T-helper 1 cell treated with Interleukin-12 subunit alpha and Interleukin-12 subunit beta and Interleukin-4 antibody, amounts not matched to agents 30 ng/mL and 1 ng/mL, for 36 hours (primary cell): ENCODE measurements around the gene PSPN. TPM values are rescaled to one million over a fixed set of nuclear protein-coding genes. Genes with fewer than 3 reads are reported as not detected.

Experiments used
- intact Hi-C: fragments of 100-400 bp; cut with micrococcal nuclease; formaldehyde crosslinking; loops from one replicate; pipeline ENCODE4 v1.15.1; 2024
- total RNA-seq: library from RNA; stranded (reverse); gene quantifications from 2 replicates; pipeline ENCODE4 v1.2.3, GENCODE V29; 2022

Gene PSPN
- 1.8 and 1.9 TPM in 2 replicates for total RNA-seq

GRCh38 chr19:6375411-6376010 is at the start of gene PSPN:
PSPN (minus strand) TSS chr19:6375933; CDS start chr19:6375849, 84 bp downstream.
- intact Hi-C loops, result no loop called here

DNA sequence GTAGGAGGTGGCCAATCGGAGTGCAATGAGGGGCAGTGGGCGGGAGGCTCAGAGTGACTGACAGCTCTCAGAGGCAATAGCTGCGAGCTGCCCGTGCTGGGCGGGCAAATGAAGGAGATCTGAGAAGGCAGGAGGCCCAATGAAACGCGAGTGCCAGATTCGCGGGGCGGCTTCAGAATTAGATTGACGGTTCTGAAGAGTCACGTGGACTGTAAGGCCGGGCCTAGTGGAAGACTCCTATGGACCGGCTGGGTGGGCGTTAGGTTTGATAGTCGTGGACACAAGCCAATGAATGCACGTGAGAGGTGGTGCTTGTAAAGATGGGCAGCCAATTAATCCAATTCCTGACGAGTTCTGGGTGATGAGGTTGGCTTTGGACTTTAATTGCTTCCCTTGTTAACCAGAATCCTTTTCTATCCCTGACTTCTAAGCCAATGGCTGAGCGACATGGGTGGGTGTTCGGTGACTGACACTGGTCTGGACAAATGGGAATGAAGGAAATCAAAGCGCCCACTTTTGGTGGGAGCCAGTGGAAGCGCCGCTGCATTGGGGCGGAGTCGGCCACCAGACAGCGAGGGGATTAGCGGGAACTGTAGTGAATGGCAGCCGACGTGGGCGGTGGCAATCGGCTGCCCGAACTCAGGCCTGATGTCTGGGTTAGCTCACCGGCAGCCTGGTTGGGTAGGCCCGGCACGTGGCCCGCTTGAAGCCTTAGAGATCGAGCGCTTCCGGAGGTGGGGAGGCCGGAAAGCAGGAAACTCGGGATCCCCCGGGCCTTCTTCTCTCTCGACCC is 49.4 kb upstream of the PSPN start:
- intact Hi-C loops, result loop anchor here (1.0 to 5.0 kb wide), 15 partner anchors 32 to 1953 kb away; partner anchors contain the start of genes CLPP, DENND1C, GPR108 and GTF2F1

GRCh38 chr19:6424195-6424938 is 48.6 kb upstream of the PSPN start, which contains the start of gene KHSRP:
KHSRP (minus strand) TSS chr19:6424811; CDS start chr19:6424701, 110 bp downstream.
- intact Hi-C loops, result loop anchor here (1.0 kb wide), 1 partner anchor 144 kb away; no protein-coding TSS in a partner anchor

- intact Hi-C loops, result loop anchor here (1.0 kb wide), 1 partner anchor 143 kb away; no protein-coding TSS in a partner anchor
Observed at GRCh38 chr19:6423499-6424194, 47.9 kb upstream of the PSPN start.

GRCh38 chr19:6421075-6422014 is 45.6 kb upstream of the PSPN start:
- intact Hi-C loops, result no loop called here

GRCh38 chr19:6418562-6418932 is 42.8 kb upstream of the PSPN start:
- intact Hi-C loops, result no loop called here

DNA sequence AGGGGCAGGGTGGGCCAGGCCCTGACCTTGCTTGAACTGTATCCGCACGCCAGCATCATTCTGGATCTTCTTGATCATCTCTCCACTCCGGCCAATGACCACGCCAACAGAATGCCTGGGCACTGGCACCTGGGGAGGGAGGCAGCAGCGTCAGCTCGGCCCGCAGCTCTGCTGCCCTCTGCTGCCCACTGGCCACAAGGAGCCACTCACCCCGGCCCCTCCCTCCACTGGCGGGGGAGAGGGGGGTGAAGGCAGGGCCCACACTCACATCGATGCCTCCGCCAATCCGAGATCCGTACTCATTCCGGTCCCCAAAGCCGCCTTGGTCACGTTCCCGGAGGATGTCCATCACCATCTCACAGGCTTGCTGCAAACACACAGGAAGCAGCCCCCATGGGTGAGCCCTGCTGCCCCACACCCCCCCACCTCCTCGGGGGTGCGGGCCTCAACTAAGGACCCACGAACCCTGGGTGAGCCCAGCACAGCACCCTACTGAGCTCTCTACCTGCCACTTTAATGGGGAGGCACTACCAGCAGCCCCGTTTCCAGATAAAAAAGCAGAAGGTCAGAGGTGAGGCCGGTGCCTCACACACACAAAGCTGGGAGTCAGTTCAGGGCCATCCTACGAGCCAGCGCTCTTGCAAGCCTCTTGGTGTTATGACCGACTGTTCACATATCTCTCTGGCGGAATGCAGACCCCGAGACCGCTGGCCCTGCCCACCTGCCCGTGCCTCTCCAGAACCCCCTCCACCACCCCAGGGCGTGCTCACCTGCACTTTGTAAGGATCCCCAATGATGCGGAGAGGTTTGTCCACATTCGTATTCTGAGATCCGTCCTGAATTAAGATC is 42.2 kb upstream of the PSPN start:
- intact Hi-C loops, result no loop called here

DNA sequence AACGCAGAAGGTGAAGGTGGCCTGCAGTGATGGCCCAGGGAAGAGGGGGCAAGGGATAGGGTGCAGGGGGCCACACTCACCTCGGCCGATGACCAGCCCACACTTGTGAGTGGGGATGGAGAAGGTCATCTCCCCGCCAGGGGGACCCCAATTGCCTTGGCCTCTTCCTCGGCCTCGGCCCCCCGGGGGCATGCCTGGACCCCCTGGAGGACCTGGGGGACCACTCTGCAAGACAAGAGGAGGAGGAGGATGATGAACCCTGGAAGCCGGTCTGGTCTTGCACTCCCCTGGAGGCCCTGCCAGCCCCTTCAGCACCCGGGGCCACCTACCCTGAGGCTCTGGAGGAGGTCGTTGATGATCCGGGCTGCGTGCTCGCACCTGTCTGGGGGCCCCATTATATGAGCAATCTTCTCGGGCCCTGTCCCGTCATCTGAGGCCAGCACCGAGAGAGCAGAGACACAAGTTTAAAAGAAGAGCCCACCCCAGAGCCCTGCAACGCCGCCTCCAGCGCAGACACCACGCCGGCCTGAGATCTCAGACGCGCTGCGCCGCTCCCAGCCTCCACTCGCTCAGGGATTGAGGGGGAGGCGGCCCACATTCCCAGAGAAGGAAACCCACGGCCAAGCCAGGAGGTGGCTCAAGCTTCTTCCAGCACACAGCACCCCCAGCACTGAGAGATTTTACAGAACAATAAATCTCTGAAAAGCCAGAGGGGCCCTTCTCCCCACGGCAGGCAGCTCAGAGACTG is 41.1 kb upstream of the PSPN start:
- intact Hi-C loops, result no loop called here

DNA sequence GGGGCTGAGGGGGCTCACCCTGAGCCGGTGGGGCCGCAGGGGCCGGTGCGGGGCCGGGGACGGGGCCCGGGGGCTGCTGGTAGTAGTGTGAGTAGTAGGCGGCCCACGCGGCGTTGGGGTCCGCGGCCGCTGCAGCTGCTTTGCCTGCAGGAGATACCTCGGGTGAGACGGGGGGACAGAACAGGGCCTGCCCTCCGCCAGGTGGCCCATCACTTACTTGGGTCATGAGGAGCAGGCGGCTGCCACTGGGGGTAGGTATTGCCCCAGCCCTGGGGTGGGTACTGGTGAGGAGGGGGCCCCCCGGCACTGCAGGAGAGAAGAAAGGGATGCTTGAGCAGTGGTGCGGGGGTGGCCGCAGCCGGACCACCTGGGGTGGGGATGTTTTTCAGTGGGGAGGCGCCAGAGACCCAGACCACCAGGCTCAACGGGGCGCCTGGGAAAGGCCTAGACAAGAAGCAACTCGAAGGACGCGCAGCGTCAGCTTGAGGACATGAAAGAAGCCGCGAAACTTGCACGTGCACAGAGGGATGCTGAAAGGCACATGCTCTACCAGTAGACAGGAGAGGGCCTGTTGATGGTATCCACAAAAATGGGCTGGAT is 40.0 kb upstream of the PSPN start:
- intact Hi-C loops, result no loop called here

- intact Hi-C loops, result no loop called here
Observed at GRCh38 chr19:6414793-6415590, 39.3 kb upstream of the PSPN start.

GRCh38 chr19:6413721-6414643 is 38.2 kb upstream of the PSPN start:
- intact Hi-C loops, result no loop called here

DNA sequence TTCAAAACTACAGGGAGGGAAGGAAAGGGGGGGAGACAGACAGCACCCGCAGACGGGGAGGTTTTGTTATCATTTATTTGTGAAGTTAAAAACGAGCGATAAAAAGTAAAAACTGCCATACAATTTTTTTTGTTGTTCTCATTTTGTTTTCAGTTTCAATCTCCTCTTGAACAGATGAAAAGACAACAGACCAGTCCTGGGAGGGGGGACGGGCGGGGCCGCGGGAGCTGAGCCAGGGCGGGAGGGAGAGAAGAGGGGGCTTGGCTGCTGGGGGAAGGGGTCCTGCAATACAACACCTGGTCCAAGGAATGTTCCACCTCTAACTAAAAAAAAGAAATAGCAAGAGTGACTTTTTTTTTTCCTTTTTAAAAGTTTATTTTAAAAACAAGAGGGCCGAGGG is 37.6 kb upstream of the PSPN start:
- intact Hi-C loops, result no loop called here

- intact Hi-C loops, result no loop called here
Observed at GRCh38 chr19:6412447-6413091, 36.8 kb upstream of the PSPN start.

GRCh38 chr19:6412061-6412446 is 36.3 kb upstream of the PSPN start:
- intact Hi-C loops, result no loop called here

GRCh38 chr19:6409346-6409745 is 33.6 kb upstream of the PSPN start:
- intact Hi-C loops, result no loop called here

- intact Hi-C loops, result no loop called here
Observed at GRCh38 chr19:6406401-6406800, 30.7 kb upstream of the PSPN start.
